Peyer's patch (tissue), 4 donors: ENCODE data around the gene TES.

ENCODE experiments used
- CTCF ChIP-seq, 6 experiments: fragments of 450-650 bp in 4 of 6; fragments of 200-600 bp in 2 of 6; sonication (generic) in 1 of 6; IDR thresholded peaks; one replicate each; pipeline ENCODE4 v1.5.1; 2017 to 2019; ENCODE audit warnings: antibody characterized with exemption in 6 of 6, mild to moderate bottlenecking in 3 of 6, moderate library complexity in 1 of 6
- POLR2A ChIP-seq, 2 donors: fragments of 450-650 bp; IDR thresholded peaks; one replicate each; pipeline ENCODE4 v1.5.1; 2017; ENCODE audit warnings: antibody characterized with exemption in 2 of 2, mild to moderate bottlenecking in 2 of 2, moderate library complexity in 2 of 2

GRCh38 chr7:116224492-116225098 lies 14.3 kb downstream of the TES start:
- TF ChIP-seq CTCF (IDR thresholded peaks at IDR 0.05), result no peak
- no peak for TF ChIP-seq POLR2A (IDR thresholded peaks at IDR 0.05)
